ENCODE data around the gene SRP68. TPM values are rescaled to one million over a fixed set of nuclear protein-coding genes. Genes with fewer than 3 reads are reported as not detected.

SRP68 gene
- total RNA-seq, 1 experiment from 2014 or later = 90.7 TPM

GRCh38 chr17:76094046-76094445, 21.7 kb upstream of the SRP68 start:
- Mint-ChIP-seq H3K27me3 (ENCODE audit: low read depth) (no peaks in the 10 kb centered on the region), H3K36me3 (peaks cover 50% of the 10 kb centered on the region), H3K9me3 (no peaks in the 10 kb centered on the region), H3K27ac (no peak overlapping the region), H3K4me1 (no peaks in the 10 kb centered on the region), H3K4me3 (no peak overlapping the region)
- TF ChIP-seq ZNF317 (CRISPR knock-in tag; IDR thresholded peaks at IDR 0.05; ENCODE audit: borderline replicate concordance, low read depth) (no peak), ATF2 (CRISPR knock-in tag; IDR thresholded peaks at IDR 0.05; ENCODE audit: borderline replicate concordance, low read depth) (no peak), RORB (CRISPR knock-in tag; IDR thresholded peaks at IDR 0.05) (no peak), ZNF512 (CRISPR knock-in tag; IDR thresholded peaks at IDR 0.05; ENCODE audit: borderline replicate concordance) (no peak), AFF4 (CRISPR knock-in tag; IDR thresholded peaks at IDR 0.05; ENCODE audit: borderline replicate concordance) (no peak), ESRRA (CRISPR knock-in tag; IDR thresholded peaks at IDR 0.05; ENCODE audit: borderline replicate concordance) (no peak), ERG (CRISPR knock-in tag; IDR thresholded peaks at IDR 0.05) (no peak), PREB (CRISPR knock-in tag; IDR thresholded peaks at IDR 0.05; ENCODE audit: borderline replicate concordance) (no peak), TP53 (CRISPR knock-in tag; IDR thresholded peaks at IDR 0.05) (no peak), GRHL2 (CRISPR knock-in tag; IDR thresholded peaks at IDR 0.05; ENCODE audit: insufficient replicate concordance, severe bottlenecking) (no peak), JUN (CRISPR knock-in tag; IDR thresholded peaks at IDR 0.05) (no peak), ZNF425 (CRISPR knock-in tag; conservative IDR thresholded peaks at IDR 0.05) (no peak)
- ChIA-PET CTCF (interaction anchor here (0.5 to 1.2 kb wide), 2 partner anchors 94 to 279 kb away, joined by 4 to 5 read pairs; partner anchors contain the start of gene CDK3), POLR2A (interaction anchor here (1.1 kb wide), 1 partner anchor 14 kb away, joined by 7 read pairs; no protein-coding TSS in a partner anchor)
- no peak for DNase-seq (ENCODE audit: low spot score)
- ATAC-seq = no peak
